ENCODE measurements around the gene SYDE1.

The SYDE1 gene

DNA sequence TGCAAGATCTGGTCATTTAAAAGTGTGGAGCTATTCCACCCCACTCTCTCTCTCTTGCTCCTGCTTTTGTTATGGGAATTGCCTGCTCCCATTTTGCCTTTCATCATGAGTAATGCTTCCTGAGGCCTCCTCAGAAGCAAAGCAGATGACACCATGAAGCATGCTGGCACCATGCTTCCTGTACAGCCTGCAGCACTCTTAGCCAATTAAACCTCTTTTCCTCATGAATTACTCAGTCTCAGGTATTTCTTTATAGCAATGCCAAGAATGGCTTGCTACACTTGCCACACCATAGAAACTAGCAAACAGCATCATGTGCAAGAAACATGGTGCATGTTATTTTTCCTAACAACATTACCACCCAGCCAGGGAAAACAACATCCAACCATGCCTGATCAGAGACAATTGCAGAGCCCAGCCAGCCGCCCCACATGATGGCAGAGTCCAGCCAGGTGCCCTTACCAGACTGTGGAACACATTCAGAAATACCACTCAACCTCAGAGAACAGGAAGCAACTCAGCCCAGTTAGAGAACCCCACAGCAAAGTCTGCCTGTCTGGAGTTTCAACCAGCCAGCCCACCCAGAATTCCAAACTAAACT lies 36.9 kb downstream of the SYDE1 start:
- no peak overlapping the region for H3K27ac ChIP-seq (replicated peaks)
- no peak for DNase-seq (ENCODE audit: low read depth in 1 of 2, low spot score in 1 of 2)
- H3K27me3 ChIP-seq (ENCODE audit: insufficient read depth, poor library complexity, severe bottlenecking), result no peaks in the 10 kb centered on the region
- no peak overlapping the region for H3K4me3 ChIP-seq (replicated peaks; ENCODE audit: insufficient read depth, low read length)
- TF ChIP-seq POLR2AphosphoS5 (IDR thresholded peaks at IDR 0.05; ENCODE audit: low read depth), result no peak
- TF ChIP-seq GABPA (IDR thresholded peaks at IDR 0.05; ENCODE audit: low read depth), result no peak
- no peak for TF ChIP-seq SPI1 (IDR thresholded peaks at IDR 0.05; ENCODE audit: borderline replicate concordance, low read depth)
- TF ChIP-seq REST (IDR thresholded peaks at IDR 0.05; ENCODE audit: insufficient replicate concordance, low read depth), result no peak
- no peak for TF ChIP-seq CTCF (IDR thresholded peaks at IDR 0.05; ENCODE audit: insufficient read depth, low read length)

GRCh38 chr19:15147090-15147489 lies 39.9 kb downstream of the SYDE1 start:
- TF ChIP-seq SPI1 (IDR thresholded peaks at IDR 0.05; ENCODE audit: borderline replicate concordance, low read depth) (no peak), GABPA (IDR thresholded peaks at IDR 0.05; ENCODE audit: low read depth) (no peak), POLR2AphosphoS5 (IDR thresholded peaks at IDR 0.05; ENCODE audit: low read depth) (no peak), REST (IDR thresholded peaks at IDR 0.05; ENCODE audit: insufficient replicate concordance, low read depth) (no peak), CTCF (IDR thresholded peaks at IDR 0.05; ENCODE audit: insufficient read depth, low read length) (no peak)
- no peak overlapping the region for H3K27ac ChIP-seq (replicated peaks)
- H3K27me3 ChIP-seq (ENCODE audit: insufficient read depth, poor library complexity, severe bottlenecking), result no peaks in the 10 kb centered on the region

DNA sequence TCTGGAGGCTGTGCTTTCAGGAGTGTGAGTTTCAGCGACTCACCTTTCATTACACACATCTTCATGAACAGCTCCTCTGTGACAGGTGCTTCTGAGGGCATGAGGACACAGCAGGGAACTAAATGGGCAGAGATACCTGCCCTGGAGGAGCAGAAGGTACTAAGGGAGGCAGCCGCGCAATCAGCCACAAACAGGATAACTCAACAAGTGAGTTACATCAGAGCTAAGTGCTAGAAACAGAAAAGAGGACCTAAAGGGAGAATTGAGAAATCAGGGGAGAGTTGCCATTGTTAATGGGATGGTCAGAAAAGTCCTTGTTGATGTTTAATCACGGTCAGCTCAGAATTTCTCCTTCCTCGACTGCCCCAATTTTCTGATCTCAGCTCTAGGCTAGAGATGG lies 42.5 kb downstream of the SYDE1 start:
- no peaks in the 10 kb centered on the region for H3K27me3 ChIP-seq (ENCODE audit: insufficient read depth, poor library complexity, severe bottlenecking)
- TF ChIP-seq GABPA (IDR thresholded peaks at IDR 0.05; ENCODE audit: low read depth), result no peak
- no peak for TF ChIP-seq CTCF (IDR thresholded peaks at IDR 0.05; ENCODE audit: insufficient read depth, low read length)
- TF ChIP-seq REST (IDR thresholded peaks at IDR 0.05; ENCODE audit: insufficient replicate concordance, low read depth), result no peak
- no peak for TF ChIP-seq SPI1 (IDR thresholded peaks at IDR 0.05; ENCODE audit: borderline replicate concordance, low read depth)
- TF ChIP-seq POLR2AphosphoS5 (IDR thresholded peaks at IDR 0.05; ENCODE audit: low read depth), result no peak
- no peak overlapping the region for H3K27ac ChIP-seq (replicated peaks)
- DNase-seq (ENCODE audit: low read depth in 1 of 2, low spot score in 1 of 2), result peak in 1 of 2 experiments; percentile 72
- no peak overlapping the region for H3K4me3 ChIP-seq (replicated peaks; ENCODE audit: insufficient read depth, low read length)

More at GRCh38 chr19:15147090-15147489, 39.9 kb downstream of the SYDE1 start:
- no peak overlapping the region for H3K4me3 ChIP-seq (replicated peaks; ENCODE audit: insufficient read depth, low read length)
- no peak for DNase-seq (ENCODE audit: low read depth in 1 of 2, low spot score in 1 of 2)

Measured in HL-60 (cell line).